Body of pancreas (tissue), 4 donors: ENCODE measurements around the gene AGMAT.

Experiments
- POLR2A ChIP-seq, 3 donors: fragments of 450-650 bp; IDR thresholded peaks; one replicate each; pipeline ENCODE4 v1.6.1; 2016; ENCODE audit warnings: antibody characterized with exemption in 3 of 3, mild to moderate bottlenecking in 2 of 3
- TF ChIP-seq, protein P1 (sequence below), 7 experiments: fragments of 450-650 bp in 4 of 7; fragments of 200-600 bp in 3 of 7; sonication (generic) in 3 of 7; IDR thresholded peaks; one replicate each; pipeline ENCODE4 v1.5.1; 2016 to 2019; ENCODE audit warnings: antibody characterized with exemption in 7 of 7

DNA sequence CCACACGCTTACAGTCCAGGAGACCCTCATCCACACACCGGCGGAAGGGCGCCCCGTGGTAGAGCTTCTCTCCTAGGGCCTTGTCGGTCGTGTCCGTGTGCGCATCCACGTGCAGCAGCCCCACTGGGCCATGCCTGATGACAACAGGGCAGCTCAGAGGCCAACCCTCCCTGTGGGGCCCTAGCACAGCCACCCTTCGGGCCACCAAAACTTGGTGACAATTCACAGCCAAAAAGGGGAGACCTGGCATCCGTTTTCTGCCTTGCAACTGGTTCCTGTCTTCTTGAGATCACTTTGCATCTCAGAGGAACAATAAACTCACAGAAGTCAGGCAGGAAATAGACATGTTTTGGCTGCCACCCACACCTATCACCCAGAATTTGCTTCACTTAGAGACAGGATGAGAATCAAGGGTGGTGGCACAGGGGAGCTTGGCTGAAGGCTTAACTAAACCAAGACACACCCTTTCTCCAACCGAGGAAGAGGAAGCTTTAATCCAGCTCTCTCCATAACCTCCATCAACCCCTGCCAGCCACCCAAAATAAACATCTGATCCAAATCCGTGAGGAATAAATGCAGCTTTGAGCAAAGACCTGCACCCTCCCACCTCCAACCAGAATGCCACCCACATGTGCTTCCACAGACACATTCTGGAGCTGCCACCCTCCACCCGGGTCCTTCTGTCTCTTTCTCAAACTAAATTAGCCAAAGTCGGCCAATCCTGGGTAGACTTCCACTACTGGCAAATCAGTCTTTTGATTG lies 5.7 kb downstream of the AGMAT start:
- TF ChIP-seq, protein P1, sequence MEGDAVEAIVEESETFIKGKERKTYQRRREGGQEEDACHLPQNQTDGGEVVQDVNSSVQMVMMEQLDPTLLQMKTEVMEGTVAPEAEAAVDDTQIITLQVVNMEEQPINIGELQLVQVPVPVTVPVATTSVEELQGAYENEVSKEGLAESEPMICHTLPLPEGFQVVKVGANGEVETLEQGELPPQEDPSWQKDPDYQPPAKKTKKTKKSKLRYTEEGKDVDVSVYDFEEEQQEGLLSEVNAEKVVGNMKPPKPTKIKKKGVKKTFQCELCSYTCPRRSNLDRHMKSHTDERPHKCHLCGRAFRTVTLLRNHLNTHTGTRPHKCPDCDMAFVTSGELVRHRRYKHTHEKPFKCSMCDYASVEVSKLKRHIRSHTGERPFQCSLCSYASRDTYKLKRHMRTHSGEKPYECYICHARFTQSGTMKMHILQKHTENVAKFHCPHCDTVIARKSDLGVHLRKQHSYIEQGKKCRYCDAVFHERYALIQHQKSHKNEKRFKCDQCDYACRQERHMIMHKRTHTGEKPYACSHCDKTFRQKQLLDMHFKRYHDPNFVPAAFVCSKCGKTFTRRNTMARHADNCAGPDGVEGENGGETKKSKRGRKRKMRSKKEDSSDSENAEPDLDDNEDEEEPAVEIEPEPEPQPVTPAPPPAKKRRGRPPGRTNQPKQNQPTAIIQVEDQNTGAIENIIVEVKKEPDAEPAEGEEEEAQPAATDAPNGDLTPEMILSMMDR (IDR thresholded peaks at IDR 0.05), result no peak
- TF ChIP-seq POLR2A (IDR thresholded peaks at IDR 0.05), result no peak
